GM19043 (cell line): ENCODE data around the gene CACNB2.

Experiments used
- ATAC-seq: cut with Tn5 transposase; IDR thresholded peaks from one replicate; pipeline ENCODE4 v1.9.1; 2021; ENCODE audit warnings: low read depth; ENCODE audit not compliant: unreplicated experiment

The CACNB2 gene

GRCh38 chr10:18273039-18273438 is 132.8 kb downstream of the CACNB2 start:
- ATAC-seq: no peak

GRCh38 chr10:18278181-18278580 is 138.0 kb downstream of the CACNB2 start:
- ATAC-seq: no peak

GRCh38 chr10:18279173-18279572 is 138.9 kb downstream of the CACNB2 start:
- no peak for ATAC-seq

- no peak for ATAC-seq
Measured at GRCh38 chr10:18282094-18282493, 141.9 kb downstream of the CACNB2 start.

- no peak for ATAC-seq
Measured at GRCh38 chr10:18290651-18291313, 150.6 kb downstream of the CACNB2 start.

GRCh38 chr10:18293536-18294510 is 153.6 kb downstream of the CACNB2 start:
- no peak for ATAC-seq

GRCh38 chr10:18294633-18295032 is 154.4 kb downstream of the CACNB2 start:
- no peak for ATAC-seq

- ATAC-seq: no peak
Measured at GRCh38 chr10:18297659-18298058, 157.4 kb downstream of the CACNB2 start.

GRCh38 chr10:18298256-18298655 is 158.0 kb downstream of the CACNB2 start:
- no peak for ATAC-seq

- no peak for ATAC-seq
Measured at GRCh38 chr10:18303851-18304801, 163.9 kb downstream of the CACNB2 start.

GRCh38 chr10:18306031-18306430 is 165.8 kb downstream of the CACNB2 start:
- no peak for ATAC-seq

- no peak for ATAC-seq
Measured at GRCh38 chr10:18308600-18308999, 168.4 kb downstream of the CACNB2 start.

- no peak for ATAC-seq
Measured at GRCh38 chr10:18310761-18311160, 170.5 kb downstream of the CACNB2 start.

- peak; percentile 77 for ATAC-seq
Measured at GRCh38 chr10:18312374-18313139, 172.3 kb downstream of the CACNB2 start.

- no peak for ATAC-seq
Measured at GRCh38 chr10:18313140-18313530, 172.9 kb downstream of the CACNB2 start.

- ATAC-seq: no peak
Measured at GRCh38 chr10:18313626-18314025, 173.4 kb downstream of the CACNB2 start.

GRCh38 chr10:18319628-18320027 is 179.4 kb downstream of the CACNB2 start:
- ATAC-seq: no peak

GRCh38 chr10:18321371-18321770 is 181.1 kb downstream of the CACNB2 start:
- ATAC-seq: no peak

GRCh38 chr10:18323916-18324315 is 183.7 kb downstream of the CACNB2 start:
- ATAC-seq: no peak

- no peak for ATAC-seq
Measured at GRCh38 chr10:18325410-18325809, 185.2 kb downstream of the CACNB2 start.
